Measurements from ENCODE around the gene KAT6B. TPM values are rescaled to one million over a fixed set of nuclear protein-coding genes. Genes with fewer than 3 reads are reported as not detected.

The KAT6B gene
- total and polyA plus RNA-seq, 7 experiments from 2014 or later, result 33.2 to 80.5 (median 63.6) TPM

DNA sequence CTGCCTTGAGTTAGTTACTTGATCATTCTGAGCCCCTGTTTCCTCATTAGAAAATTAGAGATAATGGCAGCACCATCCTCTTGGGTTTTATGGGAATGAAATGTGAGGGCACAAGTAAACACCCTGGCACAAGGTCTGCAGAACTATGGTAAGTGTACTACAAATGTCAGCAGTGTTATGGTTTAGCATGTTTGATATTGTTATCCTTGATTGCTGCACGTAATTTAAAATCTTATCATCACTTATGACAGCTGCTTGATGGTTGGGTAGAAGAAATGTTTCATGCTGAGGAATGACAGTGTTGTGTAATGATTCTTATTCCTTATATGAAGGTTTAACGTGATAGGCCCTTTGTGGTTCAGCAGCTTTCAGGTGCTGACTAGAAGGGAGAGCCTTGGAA lies 134.3 kb downstream of the KAT6B start:
- Mint-ChIP-seq H3K36me3 (peaks cover 0 to 17% (median 12%) of the 10 kb centered on the region in 5 donors), H3K4me3 (no peak overlapping the region), H3K9me3 (no peaks in the 10 kb centered on the region), H3K27ac (peak overlapping the region in 5 of 9 donors; percentile 18 to 77 (median 55)), H3K4me1 (peaks cover 15 to 63% (median 55%) of the 10 kb centered on the region in 7 donors), H3K27me3 (no peaks in the 10 kb centered on the region)
- H3K4me1 ChIP-seq (ENCODE audit: control insufficient read depth in 2 of 2, insufficient read depth in 2 of 2, low read length in 2 of 2), result no peaks in the 10 kb centered on the region
- ATAC-seq (no peak), DNase-seq (no peak)
- ChIA-PET POLR2A (no interaction called here), CTCF (no interaction called here)
- no peak overlapping the region for H3K27ac ChIP-seq (ENCODE audit: low read depth, low read length)
- no peaks in the 10 kb centered on the region for H3K27me3 ChIP-seq (ENCODE audit: control insufficient read depth in 2 of 2, insufficient read depth in 2 of 2, low read length in 2 of 2)
- H3K36me3 ChIP-seq (ENCODE audit: control insufficient read depth in 2 of 3, insufficient read depth in 3 of 3, low read length in 3 of 3), result no peaks in the 10 kb centered on the region
- intact Hi-C loops (cut with micrococcal nuclease), result no loop called here
- no peaks in the 10 kb centered on the region for H3K9me3 ChIP-seq (ENCODE audit: control insufficient read depth in 2 of 3, low read length in 3 of 3)
- H3K4me3 ChIP-seq (ENCODE audit: low read length), result no peak overlapping the region

DNA sequence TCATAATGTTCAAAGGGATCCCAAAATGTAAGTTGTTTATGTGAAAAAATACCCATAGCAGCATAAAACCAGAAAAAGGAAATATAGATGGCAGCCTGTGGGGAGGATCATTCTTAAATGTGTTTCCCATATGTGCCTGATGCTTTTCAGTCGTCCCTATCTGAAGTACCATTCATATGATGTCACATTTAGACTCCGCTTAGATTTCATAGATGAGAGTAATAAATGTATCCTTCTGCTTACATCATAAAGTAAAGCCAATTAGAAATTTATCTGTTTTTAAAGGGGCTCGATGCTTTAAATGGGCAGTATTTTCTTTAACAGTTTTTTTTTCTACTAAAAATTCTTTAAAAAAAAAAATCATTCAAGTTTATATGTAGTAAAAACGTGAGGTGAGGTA lies 136.1 kb downstream of the KAT6B start:
- Mint-ChIP-seq H3K9me3 (peaks cover 0 to 7% (median 3%) of the 10 kb centered on the region in 11 donors), H3K27me3 (no peaks in the 10 kb centered on the region), H3K36me3 (peaks cover 5 to 22% (median 18%) of the 10 kb centered on the region in 5 donors), H3K27ac (peak overlapping the region in 6 of 9 donors; percentile 0 to 56 (median 16)), H3K4me1 (peaks cover 17 to 55% (median 46%) of the 10 kb centered on the region in 7 donors), H3K4me3 (no peak overlapping the region)
- DNase-seq (no peak), ATAC-seq (no peak)
- Histone ChIP-seq H3K4me1 (ENCODE audit: control insufficient read depth in 2 of 2, insufficient read depth in 2 of 2, low read length in 2 of 2) (no peaks in the 10 kb centered on the region), H3K27me3 (ENCODE audit: control insufficient read depth in 2 of 2, insufficient read depth in 2 of 2, low read length in 2 of 2) (no peaks in the 10 kb centered on the region), H3K4me3 (ENCODE audit: low read length) (no peak overlapping the region), H3K9me3 (ENCODE audit: control insufficient read depth in 2 of 3, low read length in 3 of 3) (no peaks in the 10 kb centered on the region), H3K36me3 (ENCODE audit: control insufficient read depth in 2 of 3, insufficient read depth in 3 of 3, low read length in 3 of 3) (no peaks in the 10 kb centered on the region), H3K27ac (ENCODE audit: low read depth, low read length) (no peak overlapping the region)
- CTCF ChIA-PET, result no interaction called here
- POLR2A ChIA-PET, result no interaction called here
- intact Hi-C loops (cut with micrococcal nuclease), result no loop called here

DNA sequence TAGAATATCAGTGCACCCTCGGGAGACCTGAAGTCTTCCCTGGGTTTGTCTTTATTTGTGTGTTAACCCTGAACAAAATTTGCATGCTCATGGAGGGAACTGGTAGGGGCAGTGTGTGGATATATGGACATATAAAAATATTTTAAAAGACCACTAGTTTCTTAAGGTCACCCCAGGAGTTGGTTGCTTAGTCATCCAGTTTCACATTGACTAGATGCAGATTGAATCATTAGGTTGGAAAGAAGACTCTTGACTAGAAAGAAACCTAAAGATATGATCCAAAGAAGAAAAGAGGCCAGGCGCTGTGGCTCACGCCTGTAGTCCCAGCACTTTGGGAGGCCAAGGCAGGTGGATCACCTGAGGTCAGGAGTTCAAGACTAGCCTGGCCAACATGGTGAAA lies 137.1 kb downstream of the KAT6B start:
- H3K4me1 ChIP-seq (ENCODE audit: control insufficient read depth in 2 of 2, insufficient read depth in 2 of 2, low read length in 2 of 2), result peaks cover 4 to 5% of the 10 kb centered on the region in 2 donors
- H3K4me3 Mint-ChIP-seq, result no peak overlapping the region
- intact Hi-C loops (cut with micrococcal nuclease), result no loop called here
- H3K27ac Mint-ChIP-seq, result peak overlapping the region in 6 of 9 donors; percentile 0 to 64 (median 34)
- H3K9me3 ChIP-seq (ENCODE audit: control insufficient read depth in 2 of 3, low read length in 3 of 3), result no peaks in the 10 kb centered on the region
- H3K36me3 Mint-ChIP-seq, result peaks cover 5 to 22% (median 18%) of the 10 kb centered on the region in 5 donors
- no peaks in the 10 kb centered on the region for H3K27me3 ChIP-seq (ENCODE audit: control insufficient read depth in 2 of 2, insufficient read depth in 2 of 2, low read length in 2 of 2)
- H3K4me1 Mint-ChIP-seq, result peaks cover 22 to 56% (median 51%) of the 10 kb centered on the region in 7 donors
- H3K27me3 Mint-ChIP-seq, result no peaks in the 10 kb centered on the region
- no peak overlapping the region for H3K27ac ChIP-seq (ENCODE audit: low read depth, low read length)
- peaks cover 0 to 7% (median 3%) of the 10 kb centered on the region in 11 donors for H3K9me3 Mint-ChIP-seq
- CTCF ChIA-PET, result interaction anchor here (0.6 kb wide), 1 partner anchor 20 kb away, joined by 3 read pairs; no protein-coding TSS in a partner anchor
- no peak for DNase-seq
- no peak for ATAC-seq
- no peaks in the 10 kb centered on the region for H3K36me3 ChIP-seq (ENCODE audit: control insufficient read depth in 2 of 3, insufficient read depth in 3 of 3, low read length in 3 of 3)
- H3K4me3 ChIP-seq (ENCODE audit: low read length), result no peak overlapping the region
- POLR2A ChIA-PET, result no interaction called here

DNA sequence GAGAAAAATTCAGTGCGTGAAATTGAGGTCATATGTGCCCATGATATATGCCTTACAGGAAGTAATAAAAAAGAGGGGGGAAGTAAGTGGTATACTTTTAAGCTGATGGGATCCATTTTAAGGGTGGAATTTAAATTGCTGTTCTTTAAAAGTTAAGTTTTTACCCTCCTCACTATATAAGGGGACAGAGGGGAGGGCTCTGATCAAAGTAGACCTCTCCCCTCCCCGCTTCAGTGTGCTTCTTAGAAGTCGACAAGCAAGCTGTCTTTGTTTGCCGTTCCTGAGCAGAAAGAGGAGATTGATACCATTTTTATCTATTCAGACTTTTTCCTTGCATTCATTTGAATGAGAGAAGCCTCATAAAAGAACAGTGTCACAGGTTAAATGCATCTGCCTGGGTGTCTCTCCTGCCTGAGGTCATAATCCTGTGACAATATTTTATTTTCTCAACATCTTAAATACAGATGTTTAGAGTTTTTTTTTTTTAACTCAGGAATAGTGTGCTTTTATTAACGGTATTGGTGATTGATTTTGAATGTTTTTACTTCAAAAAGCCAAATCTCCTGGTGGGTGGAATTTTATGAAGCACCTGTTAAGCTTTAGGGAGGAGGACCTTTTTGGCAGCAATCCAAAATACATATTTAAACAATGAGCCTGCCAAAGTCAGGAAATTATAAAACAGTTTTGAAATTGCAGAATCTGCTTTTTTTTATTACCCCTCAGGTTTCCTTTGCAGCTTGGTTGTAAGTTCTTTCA lies 141.7 kb downstream of the KAT6B start:
- CTCF ChIA-PET, result interaction anchor here (0.6 kb wide), 1 partner anchor 133 kb away, joined by 4 read pairs; no protein-coding TSS in a partner anchor
- peaks cover 5 to 21% (median 19%) of the 10 kb centered on the region in 5 donors for H3K36me3 Mint-ChIP-seq
- H3K27me3 Mint-ChIP-seq, result no peaks in the 10 kb centered on the region
- H3K4me3 ChIP-seq (ENCODE audit: low read length), result no peak overlapping the region
- no peaks in the 10 kb centered on the region for H3K27me3 ChIP-seq (ENCODE audit: control insufficient read depth in 2 of 2, insufficient read depth in 2 of 2, low read length in 2 of 2)
- peaks cover 6 to 15% of the 10 kb centered on the region in 2 donors for H3K4me1 ChIP-seq (ENCODE audit: control insufficient read depth in 2 of 2, insufficient read depth in 2 of 2, low read length in 2 of 2)
- peak overlapping the region; percentile 7 to 97 (median 93) for H3K27ac Mint-ChIP-seq
- peak overlapping the region; percentile 70 for H3K27ac ChIP-seq (ENCODE audit: low read depth, low read length)
- intact Hi-C loops (cut with micrococcal nuclease), result loop anchor here in 1 of 2 donors (1.0 kb wide), 1 partner anchor 142 kb away; the partner anchor contains the start of gene KAT6B
- H3K36me3 ChIP-seq (ENCODE audit: control insufficient read depth in 2 of 3, insufficient read depth in 3 of 3, low read length in 3 of 3), result no peaks in the 10 kb centered on the region
- peaks cover 22 to 59% (median 54%) of the 10 kb centered on the region in 7 donors for H3K4me1 Mint-ChIP-seq
- no peaks in the 10 kb centered on the region for H3K9me3 ChIP-seq (ENCODE audit: control insufficient read depth in 2 of 3, low read length in 3 of 3)
- peak in 7 of 9 donors; percentile 31 to 58 (median 49) for DNase-seq
- peak; percentile 81 for ATAC-seq
- POLR2A ChIA-PET, result interaction anchor here (0.8 to 1.3 kb wide), 2 partner anchors 144 to 665 kb away, joined by 3 read pairs; no protein-coding TSS in a partner anchor
- H3K4me3 Mint-ChIP-seq, result peak overlapping the region in 9 of 10 donors; percentile 66 to 81 (median 76)
- H3K9me3 Mint-ChIP-seq, result peaks cover 0 to 7% (median 3%) of the 10 kb centered on the region in 11 donors

GRCh38 chr10:74968667-74969061 lies 142.3 kb downstream of the KAT6B start:
- H3K36me3 ChIP-seq (ENCODE audit: control insufficient read depth in 2 of 3, insufficient read depth in 3 of 3, low read length in 3 of 3), result no peaks in the 10 kb centered on the region
- Mint-ChIP-seq H3K36me3 (peaks cover 9 to 24% (median 21%) of the 10 kb centered on the region in 5 donors), H3K27ac (peak overlapping the region in 8 of 9 donors; percentile 91 to 97 (median 94)), H3K9me3 (peaks cover 0 to 7% (median 3%) of the 10 kb centered on the region in 11 donors), H3K4me1 (peaks cover 20 to 55% (median 48%) of the 10 kb centered on the region in 7 donors), H3K4me3 (peak overlapping the region in 8 of 10 donors; percentile 66 to 81 (median 76)), H3K27me3 (no peaks in the 10 kb centered on the region)
- ATAC-seq (no peak), DNase-seq (no peak)
- no peak overlapping the region for H3K4me3 ChIP-seq (ENCODE audit: low read length)
- intact Hi-C loops (cut with micrococcal nuclease), result no loop called here
- H3K27me3 ChIP-seq (ENCODE audit: control insufficient read depth in 2 of 2, insufficient read depth in 2 of 2, low read length in 2 of 2), result no peaks in the 10 kb centered on the region
- CTCF ChIA-PET, result no interaction called here
- no peaks in the 10 kb centered on the region for H3K9me3 ChIP-seq (ENCODE audit: control insufficient read depth in 2 of 3, low read length in 3 of 3)
- peaks cover 6 to 15% of the 10 kb centered on the region in 2 donors for H3K4me1 ChIP-seq (ENCODE audit: control insufficient read depth in 2 of 2, insufficient read depth in 2 of 2, low read length in 2 of 2)
- H3K27ac ChIP-seq (ENCODE audit: low read depth, low read length), result peak overlapping the region; percentile 70
- POLR2A ChIA-PET, result no interaction called here

- POLR2A ChIA-PET, result no interaction called here
These were observed 142.7 kb downstream of the KAT6B start for GRCh38 chr10:74969093-74969492.

More at GRCh38 chr10:74969093-74969492, 142.7 kb downstream of the KAT6B start:
- Mint-ChIP-seq H3K27me3 (no peaks in the 10 kb centered on the region), H3K4me3 (peak overlapping the region in 8 of 10 donors; percentile 50 to 79 (median 75)), H3K36me3 (peaks cover 9 to 29% (median 23%) of the 10 kb centered on the region in 5 donors), H3K9me3 (peaks cover 0 to 7% (median 3%) of the 10 kb centered on the region in 11 donors), H3K27ac (peak overlapping the region in 8 of 9 donors; percentile 91 to 97 (median 94)), H3K4me1 (peaks cover 20 to 56% (median 47%) of the 10 kb centered on the region in 7 donors)
- DNase-seq, result no peak
- Histone ChIP-seq H3K9me3 (ENCODE audit: control insufficient read depth in 2 of 3, low read length in 3 of 3) (no peaks in the 10 kb centered on the region), H3K27ac (ENCODE audit: low read depth, low read length) (peak overlapping the region; percentile 70), H3K4me3 (ENCODE audit: low read length) (no peak overlapping the region), H3K36me3 (ENCODE audit: control insufficient read depth in 2 of 3, insufficient read depth in 3 of 3, low read length in 3 of 3) (no peaks in the 10 kb centered on the region), H3K27me3 (ENCODE audit: control insufficient read depth in 2 of 2, insufficient read depth in 2 of 2, low read length in 2 of 2) (no peaks in the 10 kb centered on the region), H3K4me1 (ENCODE audit: control insufficient read depth in 2 of 2, insufficient read depth in 2 of 2, low read length in 2 of 2) (peaks cover 6 to 15% of the 10 kb centered on the region in 2 donors)
- intact Hi-C loops (cut with micrococcal nuclease), result no loop called here
- ATAC-seq, result no peak
- CTCF ChIA-PET, result no interaction called here
